KMS-11 (cell line): Measurements from ENCODE around the gene STX8.
A peak's percentile ranks its signal among the peaks of the same experiment; 100 is the strongest.

Source experiments
- H2AFZ ChIP-seq: fragments of 200-600 bp; sonication (generic); 2 replicates; pipeline ENCODE4 v1.6.1; 2016; ENCODE audit warnings: antibody characterized with exemption, mixed run types, low read depth
- H3K27ac ChIP-seq: fragments of 200-600 bp; sonication (generic); 2 replicates; pipeline ENCODE4 v1.6.1; 2016; ENCODE audit warnings: mild to moderate bottlenecking, mixed run types
- H3K27me3 ChIP-seq: fragments of 200-600 bp; sonication (generic); 2 replicates; pipeline ENCODE4 v1.6.1; 2017; ENCODE audit warnings: mild to moderate bottlenecking, low read depth, mixed run types, moderate library complexity; ENCODE audit not compliant: insufficient read depth
- H3K36me3 ChIP-seq: fragments of 200-600 bp; sonication (generic); 2 replicates; pipeline ENCODE4 v1.6.1; 2017; ENCODE audit warnings: mild to moderate bottlenecking, mixed run types; ENCODE audit not compliant: insufficient read depth
- H3K4me1 ChIP-seq: fragments of 200-600 bp; sonication (generic); 2 replicates; pipeline ENCODE4 v1.6.1; 2016; ENCODE audit warnings: mild to moderate bottlenecking, low read depth, mixed run types; ENCODE audit not compliant: poor library complexity, severe bottlenecking
- H3K4me2 ChIP-seq: fragments of 200-600 bp; sonication (generic); 2 replicates; pipeline ENCODE4 v1.7.0; 2016; ENCODE audit warnings: mild to moderate bottlenecking, mixed run types
- H3K4me3 ChIP-seq: fragments of 200-600 bp; sonication (generic); IDR thresholded peaks from 2 replicates; pipeline ENCODE4 v1.6.1; 2017; ENCODE audit warnings: low read depth, low read length, mixed read lengths; ENCODE audit not compliant: insufficient read depth
- H3K79me2 ChIP-seq: fragments of 200-600 bp; sonication (generic); 2 replicates; pipeline ENCODE4 v1.6.1; 2016; ENCODE audit warnings: low read depth, mixed run types; ENCODE audit not compliant: insufficient read depth
- H3K9ac ChIP-seq: fragments of 200-600 bp; sonication (generic); 2 replicates; pipeline ENCODE4 v1.6.1; 2016; ENCODE audit warnings: mild to moderate bottlenecking, mixed run types
- H4K20me1 ChIP-seq: fragments of 200-600 bp; sonication (generic); 2 replicates; pipeline ENCODE4 v1.6.1; 2016; ENCODE audit warnings: mild to moderate bottlenecking, mixed run types; ENCODE audit not compliant: insufficient read depth
- TF ChIP-seq, protein P1 (sequence below): fragments of 200-600 bp; sonication (generic); conservative IDR thresholded peaks from 2 replicates; pipeline ENCODE4 v1.6.1; 2017; ENCODE audit warnings: low read depth, mild to moderate bottlenecking, antibody characterized with exemption, low read length, moderate library complexity, mixed read lengths

Gene STX8

GRCh38 chr17:9594065-9594464 lies 18.4 kb upstream of the STX8 start:
- Histone ChIP-seq H3K4me1 (no peaks in the 10 kb centered on the region), H3K27ac (no peak overlapping the region), H3K9ac (no peak overlapping the region), H3K79me2 (no peaks in the 10 kb centered on the region), H2AFZ (no peak overlapping the region), H3K4me3 (no peak overlapping the region), H3K27me3 (no peaks in the 10 kb centered on the region), H4K20me1 (no peaks in the 10 kb centered on the region), H3K36me3 (no peaks in the 10 kb centered on the region), H3K4me2 (no peak overlapping the region)
- TF ChIP-seq, protein P1, sequence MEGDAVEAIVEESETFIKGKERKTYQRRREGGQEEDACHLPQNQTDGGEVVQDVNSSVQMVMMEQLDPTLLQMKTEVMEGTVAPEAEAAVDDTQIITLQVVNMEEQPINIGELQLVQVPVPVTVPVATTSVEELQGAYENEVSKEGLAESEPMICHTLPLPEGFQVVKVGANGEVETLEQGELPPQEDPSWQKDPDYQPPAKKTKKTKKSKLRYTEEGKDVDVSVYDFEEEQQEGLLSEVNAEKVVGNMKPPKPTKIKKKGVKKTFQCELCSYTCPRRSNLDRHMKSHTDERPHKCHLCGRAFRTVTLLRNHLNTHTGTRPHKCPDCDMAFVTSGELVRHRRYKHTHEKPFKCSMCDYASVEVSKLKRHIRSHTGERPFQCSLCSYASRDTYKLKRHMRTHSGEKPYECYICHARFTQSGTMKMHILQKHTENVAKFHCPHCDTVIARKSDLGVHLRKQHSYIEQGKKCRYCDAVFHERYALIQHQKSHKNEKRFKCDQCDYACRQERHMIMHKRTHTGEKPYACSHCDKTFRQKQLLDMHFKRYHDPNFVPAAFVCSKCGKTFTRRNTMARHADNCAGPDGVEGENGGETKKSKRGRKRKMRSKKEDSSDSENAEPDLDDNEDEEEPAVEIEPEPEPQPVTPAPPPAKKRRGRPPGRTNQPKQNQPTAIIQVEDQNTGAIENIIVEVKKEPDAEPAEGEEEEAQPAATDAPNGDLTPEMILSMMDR, result no peak

DNA sequence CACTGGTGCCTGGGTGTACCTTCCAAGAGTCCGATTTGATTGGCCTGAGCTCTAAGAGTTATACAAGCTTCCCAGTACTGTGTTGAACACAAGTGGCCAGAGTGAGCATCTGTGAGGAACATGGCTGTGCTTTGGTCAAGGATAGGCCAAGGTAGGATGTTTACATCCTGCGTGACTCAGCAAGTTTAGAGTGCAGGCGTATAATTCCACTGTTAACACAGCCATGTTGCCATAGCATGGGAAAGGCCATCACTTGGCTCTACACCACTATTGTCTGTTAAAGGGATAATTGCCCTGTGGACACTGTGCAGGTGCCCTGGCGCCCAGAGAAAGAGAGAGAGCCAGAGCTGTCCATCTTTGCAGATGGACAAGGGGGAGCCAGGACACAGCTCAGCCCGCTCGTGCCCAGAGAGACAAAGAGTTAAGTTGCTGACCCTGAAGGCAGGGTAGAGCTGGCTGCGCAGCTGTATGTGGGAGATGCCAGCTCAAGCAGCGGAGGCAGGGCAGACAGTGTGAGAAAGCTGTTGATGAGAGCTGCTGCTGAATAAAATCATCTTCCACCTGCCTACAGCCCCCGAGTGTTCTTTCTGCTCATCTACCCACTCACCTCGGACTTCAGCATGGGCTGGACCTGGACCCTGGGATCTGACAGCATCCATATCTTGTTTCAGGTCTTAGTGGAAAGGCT lies 12.5 kb upstream of the STX8 start:
- H3K9ac ChIP-seq, result no peak overlapping the region
- no peaks in the 10 kb centered on the region for H4K20me1 ChIP-seq
- H3K27ac ChIP-seq, result no peak overlapping the region
- TF ChIP-seq, protein P1, result no peak
- H3K79me2 ChIP-seq, result no peaks in the 10 kb centered on the region
- no peaks in the 10 kb centered on the region for H3K36me3 ChIP-seq
- H3K4me2 ChIP-seq, result no peak overlapping the region
- H3K4me1 ChIP-seq, result no peaks in the 10 kb centered on the region
- H2AFZ ChIP-seq, result no peak overlapping the region
- H3K27me3 ChIP-seq, result no peaks in the 10 kb centered on the region
- H3K4me3 ChIP-seq, result no peak overlapping the region

- H3K27me3 ChIP-seq, result no peaks in the 10 kb centered on the region
- TF ChIP-seq, protein P1, result no peak
- no peak overlapping the region for H3K27ac ChIP-seq
- H4K20me1 ChIP-seq, result no peaks in the 10 kb centered on the region
- H3K4me1 ChIP-seq, result no peaks in the 10 kb centered on the region
- H3K79me2 ChIP-seq, result no peaks in the 10 kb centered on the region
- H3K4me3 ChIP-seq, result no peak overlapping the region
- H3K4me2 ChIP-seq, result no peak overlapping the region
- no peak overlapping the region for H2AFZ ChIP-seq
- H3K36me3 ChIP-seq, result no peaks in the 10 kb centered on the region
- H3K9ac ChIP-seq, result no peak overlapping the region
Measured at GRCh38 chr17:9577373-9577709, 1.7 kb upstream of the STX8 start.

DNA sequence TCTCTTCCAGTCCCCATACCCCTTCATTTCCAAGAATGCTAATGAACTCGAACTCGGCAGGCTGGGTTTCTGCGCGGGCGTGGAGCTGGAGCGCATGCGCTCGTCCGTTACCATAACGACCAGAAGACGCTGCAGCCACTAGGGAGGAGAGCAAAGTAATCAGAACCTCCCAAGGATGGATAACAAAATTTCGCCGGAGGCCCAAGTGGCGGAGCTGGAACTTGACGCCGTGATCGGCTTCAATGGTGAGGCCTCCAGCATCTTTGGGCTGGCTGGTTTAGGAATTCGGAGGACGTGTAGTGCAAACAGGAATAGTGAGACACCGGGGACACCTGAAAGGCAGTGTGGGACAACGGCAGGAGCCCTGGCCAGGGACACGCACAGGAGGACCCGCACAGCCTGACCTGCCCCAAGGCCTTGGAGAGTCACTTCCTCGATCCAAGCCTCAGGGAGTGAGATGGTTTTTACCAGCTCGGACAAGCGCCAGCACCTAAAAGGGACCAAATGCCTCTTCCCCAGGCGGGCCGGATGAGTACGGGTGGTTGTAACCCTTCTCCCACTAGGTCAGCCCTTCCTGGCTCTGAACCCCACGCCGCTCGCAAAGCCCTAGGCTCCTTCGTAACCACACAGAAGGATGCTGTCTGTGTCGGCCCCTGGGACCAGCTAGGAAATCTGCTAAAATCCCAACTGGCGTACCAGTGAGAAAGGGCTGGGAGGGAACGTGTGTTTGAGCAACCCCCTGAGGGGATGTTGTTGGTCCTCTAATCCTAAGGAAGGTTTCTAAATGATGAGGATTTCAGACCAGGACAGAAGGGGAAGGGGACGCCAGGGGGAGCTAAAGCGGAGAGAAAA lies 1.1 kb upstream of the STX8 start, which contains the start of gene CFAP52:
TSS of gene CFAP52 (plus strand) at position 122 of the 852 bp plus-strand sequence. CDS start at position 176, 54 bp downstream.
- Histone ChIP-seq H3K9ac (no peak within 1 kb of the TSS; the same call in 1 of the 2 replicates), H3K79me2 (no peaks in the 10 kb centered on the region), H3K4me1 (no peaks in the 10 kb centered on the region), H2AFZ (peak within 1 kb of the TSS; percentile 54; the same call in 1 of the 2 replicates), H3K36me3 (no peaks in the 10 kb centered on the region), H3K27ac (no peak within 1 kb of the TSS), H3K4me3 (no peak within 1 kb of the TSS), H3K27me3 (no peaks in the 10 kb centered on the region), H4K20me1 (no peaks in the 10 kb centered on the region), H3K4me2 (peak within 1 kb of the TSS; percentile 39; the same call in 1 of the 2 replicates)
- TF ChIP-seq, protein P1, result no peak
